ENCODE measurements around the gene MYBPC3. TPM values are rescaled to one million over a fixed set of nuclear protein-coding genes. Genes with fewer than 3 reads are reported as not detected.

The MYBPC3 gene
- total RNA-seq, 1 donor from 2014 or later: not detected

GRCh38 chr11:47383071-47383470 is 30.6 kb upstream of the MYBPC3 start:
- DNase-seq: no peak

GRCh38 chr11:47380078-47380477 is 27.6 kb upstream of the MYBPC3 start:
- DNase-seq: no peak

- DNase-seq: no peak
Observed at GRCh38 chr11:47379317-47379716, 26.8 kb upstream of the MYBPC3 start.

- no peak for DNase-seq
Observed at GRCh38 chr11:47378836-47379170, 26.3 kb upstream of the MYBPC3 start.

GRCh38 chr11:47378010-47378835 is 25.7 kb upstream of the MYBPC3 start, which contains the start of gene SPI1:
Gene SPI1 (minus strand): TSS chr11:47378547. CDS start chr11:47378353, 194 bp downstream.
- DNase-seq: no peak

- no peak for DNase-seq
Observed at GRCh38 chr11:47377571-47378009, 25.1 kb upstream of the MYBPC3 start.

GRCh38 chr11:47376525-47377371 is 24.2 kb upstream of the MYBPC3 start:
- no peak for DNase-seq

GRCh38 chr11:47376107-47376524 is 23.6 kb upstream of the MYBPC3 start:
- no peak for DNase-seq

- DNase-seq: no peak
Observed at GRCh38 chr11:47375546-47376085, 23.1 kb upstream of the MYBPC3 start.

GRCh38 chr11:47375020-47375419 is 22.5 kb upstream of the MYBPC3 start:
- DNase-seq: no peak

GRCh38 chr11:47374720-47375019 is 22.2 kb upstream of the MYBPC3 start:
- DNase-seq: no peak

GRCh38 chr11:47373876-47374719 is 21.6 kb upstream of the MYBPC3 start:
- DNase-seq: no peak

GRCh38 chr11:47372422-47372821 is 19.9 kb upstream of the MYBPC3 start:
- DNase-seq: no peak

GRCh38 chr11:47369676-47370075 is 17.2 kb upstream of the MYBPC3 start:
- DNase-seq: no peak

- DNase-seq: no peak
Observed at GRCh38 chr11:47366020-47366490, 13.6 kb upstream of the MYBPC3 start.

- DNase-seq: no peak
Observed at GRCh38 chr11:47361419-47361818, 8.9 kb upstream of the MYBPC3 start.

- no peak for DNase-seq
Observed at GRCh38 chr11:47360341-47360740, 7.8 kb upstream of the MYBPC3 start.

- DNase-seq: no peak
Observed at GRCh38 chr11:47359586-47359985, 7.1 kb upstream of the MYBPC3 start.

- no peak for DNase-seq
Observed at GRCh38 chr11:47359162-47359561, 6.7 kb upstream of the MYBPC3 start.

- no peak for DNase-seq
Observed at GRCh38 chr11:47358731-47359051, 6.2 kb upstream of the MYBPC3 start.

- no peak for DNase-seq
Observed at GRCh38 chr11:47357985-47358730, 5.7 kb upstream of the MYBPC3 start.

GRCh38 chr11:47356998-47357329 is 4.5 kb upstream of the MYBPC3 start:
- no peak for DNase-seq
